B cell (primary cell): Measurements from ENCODE around the gene PLA2G4E. TPM values are rescaled to one million over a fixed set of nuclear protein-coding genes. Genes with fewer than 3 reads are reported as not detected.

Experiments used
- ATAC-seq: fragments of 200-7000 bp; cut with Tn5 transposase; one replicate; pipeline ENCODE4 v1.10.0; 2021; ENCODE audit warnings: low read depth, mild to moderate bottlenecking, moderate number of reproducible peaks, moderate library complexity
- CTCF ChIA-PET: fragments of 350-600 bp; sonication (Branson Sonifier 250); formaldehyde crosslinking; loops from one replicate; lab custom pipeline; 2021; ENCODE audit warnings: antibody characterized with exemption, inconsistent platforms; lab: Charles Lee
- POLR2A ChIA-PET: fragments of 350-600 bp; sonication (Branson Sonifier 250); formaldehyde crosslinking; loops from one replicate; lab custom pipeline; 2021; ENCODE audit warnings: antibody characterized with exemption; lab: Charles Lee
- DNase-seq: peaks from one replicate; pipeline ENCODE4 v3.0.0; 2013
- H2AFZ ChIP-seq: 2 replicates; pipeline ENCODE4 v1.6.1; 2012; ENCODE audit warnings: mild to moderate bottlenecking, low read depth, low read length; ENCODE audit not compliant: insufficient read depth, poor library complexity, severe bottlenecking
- H3K27ac ChIP-seq, 2 donors: 1 replicate in 1 of 2; 2 replicates in 1 of 2; pipeline ENCODE4 v1.5.1; 2012 to 2013; ENCODE audit warnings: low read length in 2 of 2, mild to moderate bottlenecking in 2 of 2, moderate library complexity in 1 of 2
- H3K27me3 ChIP-seq, 4 experiments: fragments of 200-600 bp in 1 of 4; sonication (generic) in 1 of 4; replicated peaks in 1 of 4; 1 replicate in 2 of 4; 2 replicates in 2 of 4; pipeline versions ENCODE4 v1.6.1 to v1.7.0; 2013 to 2016; ENCODE audit warnings: low read length in 3 of 4, mild to moderate bottlenecking in 2 of 4, mixed read lengths in 1 of 4, moderate library complexity in 1 of 4; ENCODE audit not compliant: insufficient read depth in 4 of 4, control insufficient read depth in 3 of 4; ENCODE audit errors: control extremely low read depth in 1 of 4
- H3K36me3 ChIP-seq, 2 experiments: replicated peaks in 1 of 2; 1 replicate in 1 of 2; 2 replicates in 1 of 2; pipeline versions ENCODE4 v1.6.1 to v1.7.1; 2013; ENCODE audit warnings: low read length in 1 of 2; ENCODE audit not compliant: insufficient read depth in 2 of 2, control insufficient read depth in 1 of 2; ENCODE audit errors: control extremely low read depth in 1 of 2, extremely low read depth in 1 of 2
- H3K4me1 ChIP-seq, 2 donors: fragments of 200-600 bp in 1 of 2; sonication (generic) in 1 of 2; 1 replicate in 1 of 2; 2 replicates in 1 of 2; pipeline versions ENCODE4 v1.5.1 to v1.6.1; 2013 to 2017; ENCODE audit warnings: low read length in 2 of 2; ENCODE audit not compliant: control insufficient read depth in 2 of 2, insufficient read depth in 2 of 2
- H3K4me2 ChIP-seq: replicated peaks from 2 replicates; pipeline ENCODE3; 2012; ENCODE audit warnings: mild to moderate bottlenecking, low read depth, low read length; ENCODE audit not compliant: poor library complexity, severe bottlenecking
- H3K4me3 ChIP-seq, 5 experiments: fragments of 200-600 bp in 1 of 5; sonication (generic) in 1 of 5; 1 replicate in 3 of 5; 2 replicates in 2 of 5; pipeline versions ENCODE4 v1.5.1 to v1.7.0; 2011 to 2016; ENCODE audit warnings: low read length in 4 of 5, mild to moderate bottlenecking in 4 of 5, low read depth in 2 of 5, control low read depth in 1 of 5, moderate library complexity in 1 of 5; ENCODE audit not compliant: insufficient read depth in 1 of 5; ENCODE audit errors: control extremely low read depth in 1 of 5, extremely low read depth in 1 of 5
- H3K79me2 ChIP-seq: fragments of 200-600 bp; sonication (generic); one replicate; pipeline ENCODE4 v1.6.0; 2016; ENCODE audit warnings: low read length; ENCODE audit not compliant: control insufficient read depth, insufficient read depth
- H3K9ac ChIP-seq: fragments of 200-600 bp; sonication (generic); 2 replicates; pipeline ENCODE4 v1.6.1; 2017; ENCODE audit warnings: mild to moderate bottlenecking, low read length, moderate library complexity
- H3K9me3 ChIP-seq, 3 donors: one replicate each; pipeline versions ENCODE4 v1.6.1 to v1.7.1; 2013; ENCODE audit warnings: low read length in 2 of 3; ENCODE audit not compliant: control insufficient read depth in 2 of 3, insufficient read depth in 1 of 3; ENCODE audit errors: control extremely low read depth in 1 of 3
- H4K20me1 ChIP-seq: 2 replicates; pipeline ENCODE4 v1.6.0; 2012; ENCODE audit warnings: mild to moderate bottlenecking, low read length; ENCODE audit not compliant: insufficient read depth, control insufficient read depth, poor library complexity, severe bottlenecking
- H3K27ac Mint-ChIP-seq: one replicate; pipeline ENCODE4 v1.8.0; 2021; ENCODE audit warnings: mixed read lengths
- H3K27me3 Mint-ChIP-seq: one replicate; pipeline ENCODE4 v1.8.0; 2021; ENCODE audit warnings: mixed read lengths
- H3K4me1 Mint-ChIP-seq: one replicate; pipeline ENCODE4 v1.8.0; 2021; ENCODE audit warnings: mixed read lengths
- H3K4me3 Mint-ChIP-seq: one replicate; pipeline ENCODE4 v1.8.0; 2021; ENCODE audit warnings: mixed read lengths
- H3K9me3 Mint-ChIP-seq: one replicate; pipeline ENCODE4 v1.8.0; 2022; ENCODE audit warnings: mixed read lengths; ENCODE audit not compliant: insufficient read depth
- CTCF ChIP-seq: fragments of 200-600 bp; IDR thresholded peaks from one replicate; pipeline ENCODE4 v1.8.0; 2022; ENCODE audit warnings: antibody characterized with exemption, mild to moderate bottlenecking
- EZH2 ChIP-seq: IDR thresholded peaks from 2 replicates; pipeline ENCODE4 v1.6.1; 2012; ENCODE audit warnings: borderline replicate concordance, low read depth, mild to moderate bottlenecking, moderate library complexity, low read length; ENCODE audit not compliant: insufficient read depth, poor library complexity, severe bottlenecking
- WGBS: methylation state at CpG from one replicate; pipeline ENCODE4 v1.1.5; 2013; ENCODE audit warnings: missing lambda C conversion rate; ENCODE audit not compliant: insufficient coverage; 5-methylcytosine and 5-hydroxymethylcytosine counted together
- intact Hi-C: fragments of 100-400 bp; cut with micrococcal nuclease; formaldehyde crosslinking; loops from one replicate; pipeline ENCODE4 v1.10.0; 2022
- polyA plus RNA-seq: library from polyadenylated mRNA; depleted of rRNA; stranded (reverse); fragments of >200 nt; gene quantifications from 2 replicates; pipeline ENCODE4 v1.2.3, GENCODE V29; 2012
- total RNA-seq, 2 donors: library from RNA; stranded (reverse); fragments of 120-200 nt in 1 of 2; gene quantifications; 1 replicate in 1 of 2; 2 replicates in 1 of 2; pipeline versions ENCODE4 v1.2.3 to v1.2.4, GENCODE V29; 2013 to 2022

Gene PLA2G4E
- total and polyA plus RNA-seq, 2 donors (not counting 1 experiment from before 2014, with no cell fraction given) = not detected

GRCh38 chr15:41990243-41990605 lies 30.6 kb downstream of the PLA2G4E start:
- DNase-seq (no peak), ATAC-seq (no peak)
- Histone ChIP-seq H3K79me2 (no peaks in the 10 kb centered on the region), H4K20me1 (no peaks in the 10 kb centered on the region), H3K27me3 (peaks cover 0 to 9% (median 4%) of the 10 kb centered on the region in 4 experiments), H3K27ac (no peak overlapping the region), H3K9ac (no peak overlapping the region), H3K4me2 (no peak overlapping the region), H3K9me3 (no peaks in the 10 kb centered on the region), H3K4me3 (no peak overlapping the region), H3K36me3 (no peaks in the 10 kb centered on the region), H2AFZ (no peak overlapping the region), H3K4me1 (no peaks in the 10 kb centered on the region)
- Mint-ChIP-seq H3K4me1 (no peaks in the 10 kb centered on the region), H3K9me3 (no peaks in the 10 kb centered on the region), H3K27me3 (no peaks in the 10 kb centered on the region), H3K27ac (no peak overlapping the region), H3K4me3 (no peak overlapping the region)
- CTCF ChIA-PET = interaction anchor here (0.7 to 8.8 kb wide), 28 partner anchors 8 to 478 kb away, joined by 3 to 113 read pairs (median 6); partner anchors contain the start of genes EHD4 and MAPKBP1
- WGBS = 51% methylated on average over 6 of the region's 7 CpGs
- intact Hi-C loops = no loop called here
- POLR2A ChIA-PET = no interaction called here
- no peak for TF ChIP-seq EZH2
- no peak for TF ChIP-seq CTCF

DNA sequence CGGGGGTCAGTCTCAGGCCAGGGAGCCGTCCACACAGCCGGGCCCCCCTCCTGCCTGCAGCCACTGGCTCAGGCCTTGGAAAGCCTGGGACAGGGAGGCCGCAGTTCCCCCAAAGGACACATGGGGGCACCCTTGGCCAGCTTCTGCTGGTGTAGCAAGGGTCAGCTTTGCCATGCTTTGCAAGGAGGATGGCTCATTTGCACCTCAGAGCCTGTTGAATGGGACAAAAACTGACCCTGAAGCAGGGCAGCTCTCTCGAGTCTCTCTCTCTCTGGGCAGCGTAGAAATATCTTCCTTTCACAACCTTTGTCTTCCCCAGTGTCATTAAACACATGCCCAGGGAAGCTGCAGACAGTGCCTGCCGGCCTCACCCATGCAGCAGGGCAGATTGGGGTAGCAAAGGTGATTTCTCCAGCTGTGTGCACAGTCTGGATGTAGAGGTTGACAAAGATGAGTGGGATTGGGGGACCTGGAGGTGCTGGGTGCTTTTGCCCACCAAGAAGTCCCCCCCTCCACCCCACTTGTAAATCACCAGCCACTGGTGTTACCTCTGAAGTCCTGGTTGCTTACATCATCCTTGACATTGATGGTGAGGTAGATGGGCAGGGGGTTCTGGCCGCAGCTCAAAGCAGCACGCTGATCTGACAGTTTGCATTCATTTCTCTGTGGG lies 31.1 kb downstream of the PLA2G4E start:
- Histone ChIP-seq H3K4me2 (no peak overlapping the region), H2AFZ (no peak overlapping the region), H3K27ac (no peak overlapping the region), H3K4me1 (no peaks in the 10 kb centered on the region), H3K36me3 (no peaks in the 10 kb centered on the region), H3K27me3 (peaks cover 0 to 9% (median 4%) of the 10 kb centered on the region in 4 experiments), H3K79me2 (no peaks in the 10 kb centered on the region), H3K9ac (no peak overlapping the region), H3K4me3 (no peak overlapping the region), H4K20me1 (no peaks in the 10 kb centered on the region), H3K9me3 (no peaks in the 10 kb centered on the region)
- ATAC-seq (peak; percentile 99), DNase-seq (peak; percentile 82)
- no peak overlapping the region for H3K27ac Mint-ChIP-seq
- no peak for TF ChIP-seq EZH2
- peak; percentile 99 for TF ChIP-seq CTCF
- H3K27me3 Mint-ChIP-seq = no peaks in the 10 kb centered on the region
- WGBS = 32% methylated on average over 9 of the region's 9 CpGs
- no peaks in the 10 kb centered on the region for H3K9me3 Mint-ChIP-seq
- CTCF ChIA-PET = interaction anchor here (0.6 to 8.8 kb wide), 35 partner anchors 8 to 479 kb away, joined by 3 to 113 read pairs (median 5); partner anchors contain the start of genes EHD4 and MAPKBP1
- intact Hi-C loops = loop anchor here (1.0 to 2.0 kb wide), 2 partner anchors 95 to 481 kb away; no protein-coding TSS in a partner anchor
- H3K4me3 Mint-ChIP-seq = no peak overlapping the region
- H3K4me1 Mint-ChIP-seq = no peaks in the 10 kb centered on the region
- POLR2A ChIA-PET = no interaction called here
